ENCODE results near the gene PALM.

The PALM gene

DNA sequence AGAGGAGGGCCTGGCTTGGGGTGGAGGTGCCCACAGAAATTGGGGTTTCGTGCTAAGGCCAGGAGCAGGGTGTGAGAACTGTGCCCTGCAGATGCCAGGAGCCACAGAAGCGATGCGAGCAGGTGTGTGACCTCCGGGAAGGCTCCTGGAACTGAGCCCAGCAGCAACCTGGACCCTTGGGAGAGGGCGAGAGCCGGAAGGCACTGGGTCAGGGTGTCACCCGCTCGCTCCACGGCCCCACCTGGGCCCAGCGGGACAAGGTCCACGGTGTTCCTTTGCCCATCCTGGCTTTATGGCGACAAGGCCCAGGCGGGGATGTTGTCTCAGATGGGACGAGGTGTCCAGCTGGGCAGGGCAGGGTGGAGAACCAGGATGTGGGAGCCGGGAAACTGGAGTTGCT, 46.3 kb downstream of the PALM start:
- DNase-seq, result no peak

DNA sequence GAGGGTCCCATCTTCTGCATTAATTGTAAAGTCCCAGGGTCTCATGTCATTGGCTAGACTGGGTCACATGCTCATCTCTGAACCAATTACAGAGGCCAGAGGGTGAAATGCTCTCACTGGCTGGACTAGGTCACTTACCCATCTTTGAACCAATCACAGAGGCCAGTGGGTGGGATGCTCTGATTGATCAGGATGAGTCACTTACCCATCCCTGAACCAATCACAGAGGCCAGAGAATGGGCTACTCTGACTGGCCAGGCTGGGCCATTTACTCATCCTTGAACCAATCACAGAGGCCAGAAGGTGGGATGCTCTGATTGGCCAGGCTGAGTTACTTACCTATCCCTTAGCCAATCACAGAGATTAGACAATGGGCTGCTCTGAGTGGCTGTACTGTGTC, 47.5 kb downstream of the PALM start:
- DNase-seq, result no peak

DNA sequence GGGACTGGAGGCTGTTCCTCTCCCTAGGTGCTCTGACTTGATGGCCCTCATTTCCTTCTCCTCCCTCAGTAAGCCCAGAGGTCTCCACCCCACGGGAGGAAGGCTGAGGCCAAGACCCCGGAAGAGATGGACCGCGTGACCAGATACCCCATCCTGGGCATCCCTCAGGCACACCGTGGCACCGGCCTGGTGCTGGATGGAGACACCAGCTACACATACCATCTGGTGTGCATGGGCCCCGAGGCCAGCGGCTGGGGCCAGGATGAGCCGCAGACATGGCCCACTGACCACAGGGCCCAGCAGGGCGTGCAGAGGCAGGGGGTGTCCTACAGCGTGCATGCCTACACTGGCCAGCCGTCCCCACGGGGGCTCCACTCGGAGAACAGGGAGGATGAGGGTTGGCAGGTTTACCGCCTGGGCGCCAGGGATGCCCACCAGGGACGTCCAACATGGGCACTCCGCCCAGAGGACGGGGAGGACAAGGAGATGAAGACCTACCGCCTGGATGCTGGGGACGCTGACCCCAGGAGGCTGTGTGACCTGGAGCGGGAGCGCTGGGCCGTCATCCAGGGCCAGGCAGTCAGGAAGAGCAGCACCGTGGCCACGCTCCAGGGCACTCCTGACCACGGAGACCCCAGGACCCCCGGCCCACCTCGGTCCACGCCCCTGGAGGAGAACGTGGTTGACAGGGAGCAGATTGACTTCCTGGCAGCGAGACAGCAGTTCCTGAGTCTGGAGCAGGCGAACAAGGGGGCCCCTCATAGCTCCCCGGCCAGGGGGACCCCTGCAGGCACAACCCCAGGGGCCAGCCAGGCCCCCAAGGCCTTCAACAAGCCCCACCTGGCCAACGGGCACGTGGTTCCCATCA, 48.3 kb downstream of the PALM start:
- DNase-seq, result no peak

DNA sequence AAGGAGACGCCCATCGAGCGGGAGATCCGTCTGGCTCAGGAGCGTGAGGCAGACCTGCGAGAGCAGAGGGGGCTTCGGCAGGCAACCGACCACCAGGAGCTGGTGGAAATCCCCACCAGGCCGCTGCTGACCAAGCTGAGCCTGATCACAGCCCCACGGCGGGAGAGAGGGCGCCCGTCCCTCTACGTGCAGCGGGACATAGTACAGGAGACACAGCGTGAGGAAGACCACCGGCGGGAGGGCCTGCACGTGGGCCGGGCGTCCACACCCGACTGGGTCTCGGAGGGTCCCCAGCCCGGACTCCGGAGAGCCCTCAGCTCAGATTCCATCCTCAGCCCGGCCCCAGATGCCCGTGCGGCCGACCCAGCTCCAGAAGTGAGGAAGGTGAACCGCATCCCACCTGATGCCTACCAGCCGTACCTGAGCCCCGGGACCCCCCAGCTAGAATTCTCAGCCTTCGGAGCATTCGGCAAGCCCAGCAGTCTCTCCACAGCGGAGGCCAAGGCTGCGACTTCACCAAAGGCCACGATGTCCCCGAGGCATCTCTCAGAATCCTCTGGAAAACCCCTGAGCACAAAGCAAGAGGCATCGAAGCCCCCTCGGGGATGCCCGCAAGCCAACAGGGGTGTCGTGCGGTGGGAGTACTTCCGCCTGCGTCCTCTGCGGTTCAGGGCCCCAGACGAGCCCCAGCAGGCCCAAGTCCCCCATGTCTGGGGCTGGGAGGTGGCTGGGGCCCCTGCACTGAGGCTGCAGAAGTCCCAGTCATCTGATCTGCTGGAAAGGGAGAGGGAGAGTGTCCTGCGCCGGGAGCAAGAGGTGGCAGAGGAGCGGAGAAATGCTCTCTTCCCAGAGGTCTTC, 49.3 kb downstream of the PALM start:
- DNase-seq, result no peak

DNA sequence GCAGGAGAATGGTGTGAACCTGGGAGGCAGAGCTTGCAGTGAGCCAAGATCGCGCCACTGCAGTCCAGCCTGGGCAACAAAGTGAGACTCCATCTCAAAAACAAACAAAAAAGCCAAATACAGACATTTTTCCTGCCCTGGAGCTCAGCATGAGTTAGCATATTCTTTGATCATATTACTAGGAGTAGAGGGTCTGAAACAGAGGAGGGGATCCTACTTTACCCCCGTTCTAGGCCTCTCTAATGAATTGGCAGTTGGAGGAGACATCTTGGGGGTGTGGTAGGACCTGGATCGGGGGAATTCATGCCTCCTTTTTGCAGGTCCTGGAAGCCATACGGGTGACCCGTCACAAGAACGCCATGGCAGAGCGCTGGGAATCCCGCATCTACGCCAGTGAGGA, 54.4 kb downstream of the PALM start:
- DNase-seq, result no peak

DNA sequence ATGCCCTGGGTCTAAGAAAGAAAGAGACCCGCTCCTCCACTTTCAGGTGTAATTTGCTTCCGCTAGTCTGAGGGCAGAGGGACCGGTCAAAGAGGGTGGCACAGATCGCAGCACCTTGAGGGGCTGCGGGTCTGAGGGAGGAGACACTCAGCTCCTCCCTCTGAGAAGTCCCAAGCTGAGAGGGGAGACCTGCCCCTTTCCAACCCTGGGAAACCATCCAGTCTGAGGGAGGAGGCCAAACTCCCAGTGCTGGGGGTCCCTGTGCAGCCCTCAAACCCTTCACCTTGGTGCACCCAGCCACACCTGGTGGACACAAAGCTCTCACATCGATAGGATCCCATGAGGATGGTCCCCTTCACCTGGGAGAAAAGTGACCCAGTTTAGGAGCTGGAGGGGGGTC, 55.1 kb downstream of the PALM start:
- no peak for DNase-seq

DNA sequence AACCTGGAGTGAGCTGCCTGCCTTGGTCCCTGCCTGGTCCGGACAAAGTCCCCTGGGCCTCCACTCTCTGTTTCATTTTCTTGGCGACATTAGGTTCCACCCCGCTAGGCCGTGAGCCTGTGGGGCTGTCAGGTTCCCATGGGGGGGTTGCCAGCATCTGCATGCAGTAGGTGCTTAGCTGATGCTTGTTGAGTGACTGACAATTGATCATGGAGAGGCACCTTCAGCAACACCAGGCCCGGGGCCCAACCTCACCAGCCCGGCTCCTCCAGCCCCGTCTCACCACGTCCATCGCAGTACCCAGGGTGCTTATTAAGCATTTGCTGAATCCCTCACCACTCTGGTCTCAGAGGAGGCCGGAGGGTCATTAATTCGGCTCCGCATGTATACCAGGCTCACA, 55.6 kb downstream of the PALM start:
- no peak for DNase-seq

DNA sequence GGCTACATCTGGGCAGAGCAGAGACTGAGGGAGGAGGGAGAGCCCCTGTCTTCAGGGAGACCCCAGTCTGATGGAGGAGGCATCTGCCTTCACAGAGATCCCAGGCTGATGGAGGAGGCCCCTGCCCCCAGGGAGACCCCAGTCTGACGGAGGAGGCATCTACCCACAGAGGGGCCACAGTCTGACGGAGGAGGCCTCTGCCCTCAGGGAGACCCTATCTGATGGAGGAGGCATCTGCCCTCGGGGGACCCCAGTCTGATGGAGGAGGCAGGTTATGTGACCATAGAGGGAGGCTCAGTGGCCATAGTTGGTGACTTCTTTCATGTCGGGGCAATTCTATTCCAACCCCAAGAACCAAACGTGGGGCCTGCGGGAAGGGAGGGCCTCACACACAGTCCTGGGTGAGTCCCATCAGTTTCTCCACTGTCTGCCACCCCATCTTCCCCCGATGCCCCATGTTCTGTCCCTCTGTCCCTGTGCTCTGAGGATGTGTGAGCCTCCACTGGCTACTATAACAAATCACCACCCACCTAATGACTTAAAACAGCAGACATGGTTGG, 56.5 kb downstream of the PALM start:
- no peak for DNase-seq

DNA sequence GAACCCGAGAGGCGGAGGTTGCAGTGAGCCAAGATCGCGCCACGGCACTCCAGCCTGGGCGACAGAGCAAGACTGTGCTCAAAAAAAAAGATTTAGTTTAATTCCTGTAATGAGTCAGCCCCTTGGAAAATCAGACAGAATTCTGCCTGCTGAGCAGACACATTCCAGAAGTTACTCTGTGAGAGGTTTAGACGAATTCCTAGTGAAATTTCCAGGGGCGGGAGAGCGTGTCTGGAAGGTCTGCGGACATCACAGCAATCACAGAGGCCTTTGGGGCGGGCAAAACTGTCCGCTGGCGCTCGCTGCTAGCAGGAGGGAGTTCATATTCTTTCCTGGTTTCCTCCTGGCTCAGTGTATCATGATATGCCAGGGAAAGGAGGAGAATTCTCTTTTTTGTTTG, 59.7 kb downstream of the PALM start:
- DNase-seq, result no peak

DNA sequence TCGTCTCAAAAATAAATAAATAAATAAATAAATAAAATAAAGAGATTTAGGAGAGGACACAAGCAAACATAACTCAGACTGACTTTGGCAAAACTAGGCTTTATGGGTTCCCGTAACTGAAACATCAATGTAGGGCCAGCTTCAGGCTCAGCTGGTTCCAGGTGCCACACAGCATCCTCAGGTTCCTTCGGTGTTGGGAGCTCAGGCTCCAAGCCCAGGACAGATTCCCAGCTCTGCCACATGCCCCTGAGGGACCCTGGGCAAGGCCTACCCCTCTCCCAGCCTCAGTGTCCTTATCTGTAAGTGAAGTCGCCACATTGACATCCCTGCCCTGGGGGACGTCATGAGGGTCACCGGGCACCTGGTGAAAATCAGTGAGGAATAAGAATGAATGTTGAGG, 60.9 kb downstream of the PALM start:
- DNase-seq, result no peak

DNA sequence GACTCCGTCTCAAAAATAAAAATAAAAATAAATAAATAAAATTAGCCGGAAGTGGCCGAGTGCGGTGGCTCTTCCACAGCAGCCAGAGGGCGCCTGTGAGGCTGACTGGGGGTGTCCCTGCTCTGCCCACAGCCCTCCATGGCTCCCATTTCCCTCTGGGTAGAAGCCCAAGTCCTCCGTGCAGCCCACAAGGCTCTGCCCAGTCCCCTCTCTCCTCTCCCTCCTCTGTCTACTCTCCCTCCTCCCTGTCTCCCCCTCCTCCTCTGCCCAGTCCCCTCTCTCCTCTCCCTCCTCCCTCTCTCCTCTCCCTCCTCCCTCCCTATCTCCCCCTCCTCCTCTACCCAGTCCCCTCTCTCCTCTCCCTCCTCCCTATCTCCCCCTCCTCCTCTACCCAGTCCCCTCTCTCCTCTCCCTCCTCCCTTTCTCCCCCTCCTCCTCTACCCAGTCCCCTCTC, 62.6 kb downstream of the PALM start:
- DNase-seq, result no peak

DNA sequence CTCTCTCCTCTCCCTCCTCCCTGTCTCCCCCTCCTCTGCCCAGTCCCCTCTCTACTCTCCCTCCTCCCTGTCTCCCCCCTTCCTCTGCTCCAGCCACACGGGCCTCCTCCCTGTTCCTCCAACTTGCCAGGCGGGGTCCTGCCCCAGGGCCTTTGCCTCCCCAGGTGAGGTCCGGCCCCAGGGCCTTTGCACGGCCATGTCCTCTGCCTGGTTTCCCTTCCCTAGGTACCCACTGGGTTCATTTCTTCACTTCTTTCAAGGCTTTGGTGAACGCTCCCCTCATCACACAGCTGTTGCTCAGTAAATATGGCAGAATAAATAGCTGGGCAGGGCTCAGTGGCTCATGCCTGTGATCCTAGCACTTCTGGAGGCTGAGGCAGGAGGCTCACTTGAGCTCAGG, 63.3 kb downstream of the PALM start:
- DNase-seq, result no peak

DNA sequence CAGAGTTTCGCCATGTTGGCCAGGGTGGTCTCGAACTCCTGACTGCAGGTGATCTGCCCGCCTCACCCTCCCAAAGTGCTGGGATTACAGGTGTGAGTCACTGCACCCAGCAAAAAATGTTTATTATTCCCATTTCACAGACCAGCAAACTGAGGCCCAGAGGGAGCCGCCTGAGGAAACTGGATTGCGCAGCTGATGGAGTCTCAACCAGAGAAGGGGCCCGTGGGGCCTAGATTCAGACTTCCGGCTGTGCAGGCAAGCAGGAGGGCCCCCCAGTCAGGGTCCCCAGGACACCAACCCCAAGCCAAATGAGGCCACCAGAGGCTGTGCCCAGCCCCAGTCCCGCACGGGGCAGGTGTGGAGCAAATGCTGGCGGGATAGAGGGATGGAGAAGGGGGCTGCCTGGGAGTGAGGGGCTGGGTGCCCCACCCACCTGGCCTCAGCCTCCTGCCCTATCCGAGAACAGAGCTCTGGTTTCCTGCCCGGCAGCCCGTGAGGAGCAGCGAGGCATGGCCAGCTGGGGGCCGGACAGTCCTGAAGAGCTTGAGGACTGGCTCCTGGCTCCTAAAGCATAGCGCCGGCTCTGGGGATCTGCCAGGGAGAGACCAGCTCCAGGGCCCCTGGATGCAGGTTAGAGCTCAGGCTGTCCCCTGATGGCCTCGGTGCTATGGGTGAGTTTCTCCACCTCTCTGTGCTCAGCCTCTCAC, 64.1 kb downstream of the PALM start:
- no peak for DNase-seq

DNA sequence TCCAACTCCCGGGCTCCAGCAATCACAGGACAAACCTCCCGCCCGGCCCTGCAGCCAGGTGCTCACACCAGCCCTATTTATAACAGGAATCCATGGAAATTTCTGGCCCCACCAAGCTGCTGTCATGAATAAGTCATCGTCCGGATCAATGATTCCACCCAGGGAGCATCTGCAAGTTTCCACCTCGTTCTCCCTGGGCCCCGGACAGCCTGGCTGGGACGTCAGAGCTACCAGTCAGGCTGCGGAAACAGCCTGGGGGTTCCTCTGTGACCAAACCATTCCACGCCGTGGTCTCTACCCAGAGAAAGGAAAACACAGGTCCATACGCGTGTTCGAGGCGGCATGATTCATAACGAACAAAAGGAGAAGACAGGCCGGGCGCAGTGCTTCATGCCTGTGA, 67.8 kb downstream of the PALM start:
- no peak for DNase-seq

DNA sequence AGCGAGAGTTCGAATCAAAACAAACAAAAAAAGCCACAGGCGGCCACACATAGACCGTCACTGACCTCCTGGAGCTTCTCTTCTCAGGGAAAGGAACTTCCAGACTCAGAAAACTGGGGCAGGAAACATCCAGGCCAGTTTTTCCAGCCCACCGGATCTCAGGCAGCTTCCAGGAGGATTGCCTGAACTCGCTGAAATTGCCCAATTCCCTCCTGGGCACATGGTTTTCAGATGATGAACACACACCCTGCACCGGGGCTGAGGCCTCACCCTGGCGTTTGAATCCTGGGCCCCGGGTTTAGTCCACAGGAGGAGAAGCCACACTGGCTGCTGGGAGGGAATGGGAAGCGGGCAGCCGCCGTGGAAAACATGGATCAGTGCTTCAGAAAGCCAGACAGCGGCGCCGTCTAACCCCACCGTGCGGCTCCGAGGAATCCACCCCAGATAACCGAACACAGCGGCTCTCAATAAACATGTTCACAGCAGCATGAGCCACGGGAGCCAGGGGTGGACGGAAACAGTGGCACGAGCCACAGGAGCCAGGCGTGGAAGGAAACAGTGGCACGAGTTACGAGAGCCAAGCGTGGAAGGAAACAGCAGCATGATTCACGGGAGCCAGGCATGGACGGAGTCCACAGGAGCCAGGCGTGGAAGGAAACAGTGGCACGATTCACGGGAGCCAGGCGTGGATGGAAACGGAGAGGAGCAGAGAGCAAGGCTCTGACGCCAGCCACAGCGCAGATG, 70.3 kb downstream of the PALM start:
- no peak for DNase-seq

DNA sequence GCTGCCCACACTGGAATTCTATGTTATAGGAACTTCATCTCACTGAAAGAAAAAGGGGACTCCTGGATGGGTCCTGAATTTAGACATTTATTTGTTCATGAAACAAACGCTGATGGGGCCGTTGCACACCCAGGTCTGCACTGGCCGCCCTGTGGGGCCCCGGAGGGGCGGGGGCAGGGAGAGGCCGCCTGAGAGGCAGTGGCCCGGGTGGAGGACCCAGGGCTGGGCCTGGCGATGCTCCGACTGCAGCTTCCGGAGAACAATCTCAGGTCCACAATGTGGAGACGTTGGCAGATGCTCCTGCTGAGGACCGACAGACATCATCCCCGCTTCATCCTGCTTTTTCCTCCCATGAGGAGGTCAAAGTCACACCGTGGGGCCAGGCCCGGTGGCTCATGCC, 72.2 kb downstream of the PALM start:
- no peak for DNase-seq

DNA sequence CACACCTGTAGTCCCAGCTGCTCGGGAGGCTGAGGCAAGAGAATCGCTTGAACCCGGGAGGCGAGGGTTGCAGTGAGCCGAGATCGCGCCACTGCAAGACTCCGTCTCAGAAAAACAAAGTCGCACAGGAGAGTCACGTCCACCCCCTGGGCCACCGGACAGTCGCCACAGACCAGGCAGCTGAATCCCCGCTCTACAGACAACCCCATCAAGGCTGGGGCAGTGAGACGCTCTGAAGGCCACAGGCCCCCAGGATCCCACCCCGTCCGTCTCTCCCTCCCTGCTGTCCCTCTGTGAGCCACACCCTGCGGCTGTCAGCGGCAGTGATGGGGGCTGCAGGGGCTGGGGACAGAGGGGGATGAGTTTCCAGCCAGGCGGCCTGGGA, 73.1 kb downstream of the PALM start:
- no peak for DNase-seq

DNA sequence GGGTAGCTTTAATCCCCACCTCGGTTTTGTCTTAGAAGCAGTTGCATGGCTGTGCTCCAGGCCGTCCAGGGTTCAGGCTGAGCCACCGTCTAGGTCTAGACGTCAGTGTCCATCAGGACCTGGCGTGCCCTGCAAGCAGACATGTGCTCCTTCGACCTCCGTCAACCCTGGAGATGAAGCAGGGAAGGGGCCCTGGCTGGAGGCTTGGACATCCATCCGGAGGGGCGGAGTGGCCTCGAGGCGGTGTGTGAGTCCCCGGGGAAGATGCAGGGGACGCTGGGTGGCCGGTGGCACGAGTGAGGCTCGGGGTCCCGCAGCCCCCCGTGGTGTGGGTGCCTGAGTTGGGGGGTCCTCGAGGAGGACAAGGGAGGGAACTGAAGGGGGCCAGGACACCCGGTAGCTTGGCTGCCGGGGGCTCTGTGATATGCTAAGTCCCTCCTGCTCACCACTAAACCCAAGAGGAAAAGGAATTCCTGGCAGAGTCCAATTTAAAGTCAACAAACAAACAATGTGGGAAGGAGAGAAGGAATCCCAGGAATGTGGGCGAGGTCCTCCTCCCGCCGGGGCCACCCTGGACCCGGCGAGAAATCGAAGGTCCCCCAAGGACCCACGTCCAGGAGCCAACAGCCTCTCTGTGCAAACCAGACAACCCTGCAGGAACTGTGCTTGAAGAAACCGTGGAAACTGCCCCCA, 73.6 kb downstream of the PALM start:
- DNase-seq, result no peak

DNA sequence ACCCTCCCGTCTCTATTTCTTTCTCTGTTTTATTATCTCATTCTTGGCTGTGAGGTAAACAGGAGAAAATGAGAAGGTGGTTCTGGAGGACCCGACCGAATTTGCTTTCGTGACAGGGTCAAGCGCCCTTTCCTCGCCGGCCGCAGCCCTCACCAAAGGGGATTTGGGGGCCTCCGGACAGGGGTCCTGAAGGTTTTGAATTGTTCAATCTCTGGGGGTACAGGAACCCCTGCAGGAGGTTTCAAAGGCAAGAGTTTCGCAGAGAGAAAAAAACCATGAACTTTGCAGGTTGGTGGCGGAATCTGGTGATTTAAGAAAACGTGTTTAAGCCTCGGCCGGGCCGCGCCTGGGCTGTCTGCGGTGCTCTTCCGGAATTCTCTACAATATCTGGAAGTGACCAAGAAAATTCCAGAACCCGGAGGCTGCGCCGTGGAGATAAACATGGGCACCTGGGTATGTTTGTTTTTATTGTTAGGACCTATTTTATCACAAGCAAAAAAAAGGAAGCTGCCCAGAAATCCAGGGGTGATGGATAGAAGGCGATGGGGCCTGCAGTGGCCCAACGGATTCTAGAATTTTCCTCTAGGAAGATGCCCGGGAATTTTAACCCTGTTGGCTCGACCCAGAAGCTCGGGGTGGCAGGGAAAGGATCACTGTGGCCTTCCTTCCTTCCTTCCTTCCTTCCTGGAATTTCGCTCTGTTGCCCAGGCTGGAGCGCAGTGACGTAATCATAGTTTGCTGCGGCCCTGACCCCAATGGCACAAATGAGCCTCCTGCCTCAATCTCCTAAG, 74.3 kb downstream of the PALM start:
- no peak for DNase-seq

DNA sequence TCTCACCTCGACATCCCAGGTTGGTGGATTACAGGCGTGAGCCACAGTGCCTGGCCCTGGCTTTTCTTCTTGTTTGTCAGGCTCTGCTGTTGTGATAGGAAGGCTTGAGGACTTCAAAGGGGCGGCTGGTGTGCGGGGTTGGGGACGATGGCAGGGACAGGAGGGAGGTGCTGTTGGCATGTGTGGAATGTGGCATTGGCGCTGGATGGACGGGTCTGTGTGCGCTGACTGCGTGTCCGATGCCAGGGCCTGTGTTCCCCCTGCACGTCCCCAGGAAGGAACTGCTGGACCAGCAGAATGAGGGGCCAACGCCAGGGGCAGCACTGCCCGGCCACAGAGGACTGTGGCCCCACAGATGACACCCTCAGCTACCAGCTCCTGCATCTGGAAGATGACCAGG, 75.8 kb downstream of the PALM start:
- no peak for DNase-seq

DNA sequence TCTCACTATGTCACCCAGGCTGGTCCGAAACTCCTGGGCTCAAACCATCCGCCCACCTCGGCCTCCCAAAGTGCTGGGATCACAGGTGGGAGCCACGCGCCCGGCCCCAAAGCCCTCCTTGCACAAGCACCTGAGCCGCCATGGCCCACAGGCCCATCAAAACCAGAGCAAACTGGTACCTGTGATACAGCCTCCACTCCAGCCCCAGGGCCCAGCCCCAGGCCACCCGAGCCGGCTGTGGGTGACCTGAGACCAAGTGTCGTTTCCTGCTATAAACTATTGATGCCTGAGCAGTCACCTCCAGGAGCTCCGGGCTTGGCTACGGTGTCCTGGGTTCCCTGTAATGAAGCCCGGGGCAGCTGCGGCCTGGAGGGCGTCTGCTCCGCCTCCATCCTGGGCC, 78.8 kb downstream of the PALM start:
- DNase-seq, result no peak

All from NCI-H774 (cell line).